Activated T-cell treated with anti-CD3 and anti-CD28 coated beads for 48 hours (primary cell): Measurements from ENCODE around the gene CENPVL3.
A peak's percentile ranks its signal among the peaks of the same experiment; 100 is the strongest.
"Not testable (repeated sequence)": the region's sequence is repeated elsewhere in the genome, so short reads cannot be mapped to it uniquely, and the experiment has no call there.

ENCODE experiments used
- DNase-seq: peaks from one replicate; pipeline ENCODE4 v3.0.0-alpha.2; 2020; ENCODE audit warnings: low read depth

Gene CENPVL3

DNA sequence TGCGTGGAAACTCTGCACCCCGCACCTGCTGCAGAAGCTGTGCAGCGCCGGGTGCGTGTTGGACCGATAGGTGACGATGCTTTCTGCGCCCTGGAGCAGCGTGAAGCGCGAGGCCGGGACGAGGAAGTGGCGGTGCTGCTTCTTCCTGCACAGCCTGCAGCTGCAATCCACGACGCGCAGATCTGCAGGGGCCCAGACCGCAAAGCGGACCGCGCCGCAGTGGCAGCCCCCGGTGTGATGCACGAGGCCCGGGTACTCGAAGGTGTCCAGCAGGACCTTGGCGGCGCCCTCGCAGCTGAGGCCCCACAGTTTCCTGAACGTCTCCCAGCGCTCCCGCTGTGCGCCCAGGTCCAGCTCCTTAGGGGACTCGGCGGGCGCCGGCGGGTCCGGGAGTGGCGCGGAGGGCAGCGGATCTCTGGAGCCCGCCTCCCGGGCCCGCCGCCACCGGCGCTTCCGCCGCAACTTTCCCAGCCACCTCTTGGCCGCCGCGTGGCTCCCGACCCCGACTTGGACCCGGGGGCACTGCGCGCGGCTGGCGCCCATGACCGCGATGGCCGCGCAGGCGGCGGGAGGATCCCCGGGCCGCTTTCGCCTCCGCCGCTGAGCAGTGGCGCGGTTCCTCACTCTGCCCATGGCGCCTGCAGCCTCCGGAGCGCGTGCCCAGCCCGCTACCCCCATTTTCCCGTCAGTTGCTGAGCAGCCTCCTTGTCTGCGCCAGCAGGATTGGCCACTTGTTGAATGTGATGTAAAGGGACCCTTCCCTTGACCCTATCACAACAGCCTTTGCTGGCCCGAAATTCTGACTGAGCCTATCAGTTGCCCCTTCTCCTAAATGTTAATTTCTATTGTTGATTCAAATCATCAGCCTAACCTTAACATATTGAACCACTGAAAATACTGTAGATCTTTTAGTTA, at the start of gene CENPVL3:
CENPVL3 (minus strand) TSS at position 672 of the 915 bp plus-strand sequence; CDS start at position 633, 39 bp downstream.
- peak; percentile 1 for DNase-seq

DNA sequence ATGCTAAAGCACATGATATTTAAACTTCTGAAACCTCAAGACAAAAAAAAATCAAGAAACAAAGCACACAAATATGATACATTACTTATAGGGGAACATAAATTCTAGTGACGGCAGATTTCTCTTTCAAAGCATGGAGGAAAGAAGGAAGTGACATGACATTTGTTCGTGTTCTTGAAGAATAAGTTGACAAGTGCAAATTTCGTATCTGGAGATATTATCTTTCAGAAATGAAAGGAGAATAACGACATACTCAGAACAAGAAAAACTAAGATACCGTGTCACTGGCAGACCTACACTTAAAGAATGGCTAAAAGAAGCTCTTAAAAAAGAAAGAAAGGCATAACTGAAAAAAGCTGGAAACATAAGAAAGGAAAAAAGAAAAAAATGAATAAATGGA, 47.3 kb upstream of the CENPVL3 start:
- no peak for DNase-seq

DNA sequence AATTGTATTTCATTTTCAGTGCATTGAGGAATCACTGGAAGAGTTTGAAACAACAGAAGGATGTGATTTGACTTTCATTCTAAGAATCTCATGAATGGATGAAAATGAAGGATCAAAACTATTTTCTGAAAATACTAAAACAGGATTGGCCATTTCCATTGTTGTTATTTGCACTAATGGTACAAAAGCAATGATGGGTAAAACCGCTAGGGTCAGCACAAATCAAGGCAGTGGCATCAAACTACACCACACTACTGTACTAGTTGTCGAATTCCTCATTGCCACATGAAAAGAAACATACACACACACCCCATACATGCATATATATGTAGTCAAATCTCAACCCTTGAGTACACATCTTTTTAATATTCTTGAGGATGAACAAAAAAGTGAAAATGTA, 24.7 kb upstream of the CENPVL3 start:
- no peak for DNase-seq

DNA sequence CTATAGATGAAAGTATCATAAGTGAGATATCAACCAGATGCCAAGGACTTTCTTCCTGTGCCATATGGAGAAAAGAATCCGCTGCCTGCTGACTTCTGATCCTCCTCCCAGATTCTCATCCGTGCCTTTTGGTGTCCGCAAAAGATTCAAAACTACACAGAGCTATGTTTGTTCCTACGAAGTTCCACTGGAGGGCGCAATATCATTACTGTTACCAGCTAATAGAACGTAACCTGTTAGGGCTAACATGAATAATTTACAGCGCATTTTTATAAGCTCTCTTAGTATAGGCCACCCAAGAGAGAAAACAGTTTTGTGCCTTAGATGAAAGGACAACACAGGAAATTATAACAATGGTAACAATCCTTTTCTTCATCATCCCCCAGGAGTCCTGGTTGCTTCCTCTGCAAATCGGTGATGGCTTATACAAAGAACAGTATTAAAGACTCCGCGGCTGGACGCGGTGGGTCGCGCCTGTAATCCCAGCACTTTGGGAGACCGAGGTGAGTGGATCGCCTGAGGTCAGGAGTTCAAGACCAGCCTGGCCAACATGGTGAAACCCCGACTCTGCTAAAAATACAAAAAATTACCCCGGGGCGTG, 22.8 kb upstream of the CENPVL3 start:
- no peak for DNase-seq

DNA sequence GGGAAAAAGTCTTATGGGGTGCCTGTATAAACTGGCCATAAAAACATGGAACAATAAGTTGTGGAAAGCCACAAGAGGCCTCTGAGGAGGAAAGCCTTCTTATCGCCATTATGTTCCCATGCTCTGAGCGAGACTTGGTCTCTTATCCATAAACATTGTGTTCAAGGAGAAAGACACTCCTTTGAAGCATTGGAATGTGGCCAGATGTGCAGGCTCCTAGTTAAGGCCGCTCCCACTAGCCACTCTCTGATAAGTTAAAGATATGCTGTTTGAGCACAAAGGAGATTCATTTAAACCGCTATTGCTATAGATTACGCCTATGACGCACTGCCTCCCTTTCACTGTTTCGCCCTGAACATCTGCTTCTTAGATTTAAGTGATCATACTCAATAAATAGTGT, 17.8 kb upstream of the CENPVL3 start:
- not testable (repeated sequence) for DNase-seq

DNA sequence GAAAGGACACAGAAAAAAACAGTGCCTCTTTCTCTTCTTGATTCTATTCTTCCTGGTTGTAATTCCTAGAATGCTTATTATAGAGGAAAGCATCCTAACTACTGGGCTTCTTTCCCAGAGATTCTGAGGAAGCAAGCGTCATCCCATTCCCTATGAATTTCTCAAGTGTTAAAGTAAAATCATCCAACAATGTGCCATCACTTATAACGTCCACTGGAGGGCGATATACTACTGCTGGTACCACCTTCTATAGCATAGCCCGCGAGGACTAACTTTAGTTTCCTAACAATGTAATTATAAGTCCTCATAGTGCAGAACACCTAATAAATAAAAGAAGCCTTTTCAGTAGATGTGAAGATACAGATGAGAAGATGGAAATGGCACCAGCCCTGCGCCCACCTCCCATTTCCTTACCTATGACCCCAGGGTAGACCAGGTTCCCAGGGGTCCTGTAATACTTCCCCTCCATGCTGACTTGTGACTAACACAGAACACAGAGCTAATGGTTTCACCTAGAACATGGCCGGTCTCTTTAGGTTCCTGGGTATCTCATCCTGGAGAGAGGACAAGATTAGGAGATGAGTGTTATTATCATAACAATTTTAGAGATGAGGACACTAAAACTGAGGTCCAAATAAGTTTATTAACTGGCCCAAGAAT, 4.2 kb downstream of the CENPVL3 start:
- DNase-seq, result no peak

DNA sequence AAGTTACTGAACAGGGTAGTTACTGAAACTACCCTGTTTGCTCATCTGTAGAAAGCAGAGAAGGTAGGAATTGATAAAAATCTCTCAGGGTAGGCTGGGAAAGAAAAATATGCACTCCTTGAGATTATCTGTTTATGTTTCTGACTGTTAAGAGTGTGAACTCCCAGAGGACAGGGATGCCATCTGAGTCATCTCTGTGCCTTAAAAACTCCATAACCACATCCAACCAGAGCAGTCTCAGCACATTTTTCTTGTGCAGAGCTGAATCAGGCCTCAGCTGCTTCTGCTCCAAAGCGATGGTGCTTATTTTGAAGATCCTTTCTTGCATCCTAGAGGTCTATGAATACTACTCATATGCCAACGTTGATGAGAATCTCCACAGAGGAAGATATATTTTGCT, 9.9 kb downstream of the CENPVL3 start:
- no peak for DNase-seq

DNA sequence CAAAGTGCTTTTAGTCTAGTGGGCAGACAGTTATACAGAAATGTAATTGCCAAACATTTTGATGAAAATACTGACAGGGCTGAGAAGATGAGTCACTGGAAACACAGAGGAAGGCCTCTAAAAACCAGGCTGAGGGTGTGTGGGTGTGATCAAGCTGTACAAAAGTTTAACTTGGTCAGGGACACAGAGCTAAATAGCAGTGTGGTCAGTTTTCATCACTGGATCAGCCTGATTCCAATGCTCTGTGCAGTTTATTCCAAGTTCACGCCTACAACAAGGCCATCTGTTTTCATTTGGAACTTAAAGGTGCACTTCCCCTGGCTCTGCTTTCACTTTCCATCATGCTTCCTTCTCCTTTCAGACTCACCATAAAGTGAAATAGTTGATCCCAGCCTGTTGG, 10.6 kb downstream of the CENPVL3 start:
- DNase-seq, result no peak

DNA sequence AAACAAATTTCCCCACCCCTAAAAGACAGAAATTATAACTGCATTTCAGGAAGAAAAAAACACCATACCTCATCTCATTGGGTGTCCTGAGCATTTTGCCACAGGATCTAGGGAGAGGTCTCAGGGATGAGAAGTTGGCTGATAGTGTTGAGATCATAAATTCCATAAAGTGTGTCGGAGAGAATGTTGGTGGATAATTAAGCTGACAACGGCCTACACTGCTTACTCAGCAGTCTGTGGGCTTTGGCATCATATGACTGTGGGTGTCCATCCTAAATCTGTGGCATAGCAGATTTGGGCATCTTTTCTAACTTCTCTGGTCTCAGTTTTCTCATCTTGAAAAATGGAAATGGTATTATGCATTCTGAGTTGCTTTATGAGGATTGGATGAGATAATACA, 12.3 kb downstream of the CENPVL3 start:
- no peak for DNase-seq

DNA sequence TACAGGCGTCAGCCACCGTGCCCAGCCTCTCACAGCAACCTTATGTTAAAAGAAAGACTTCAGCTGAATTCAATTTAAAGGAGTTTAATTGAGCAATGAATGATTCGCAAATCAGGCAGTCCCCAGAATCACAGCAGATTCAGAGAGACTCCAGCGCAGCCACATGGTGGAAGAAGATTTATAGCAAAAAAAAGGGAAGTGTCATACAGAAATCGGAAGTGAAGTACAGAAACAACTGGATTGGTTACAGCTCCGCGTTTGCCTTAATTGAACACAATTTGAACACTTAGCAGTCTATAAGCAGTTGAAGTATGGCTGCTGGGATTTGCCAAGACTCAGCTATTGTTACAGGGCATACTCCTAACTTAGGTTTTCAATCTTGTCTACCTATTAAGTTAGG, 19.8 kb downstream of the CENPVL3 start:
- no peak for DNase-seq

DNA sequence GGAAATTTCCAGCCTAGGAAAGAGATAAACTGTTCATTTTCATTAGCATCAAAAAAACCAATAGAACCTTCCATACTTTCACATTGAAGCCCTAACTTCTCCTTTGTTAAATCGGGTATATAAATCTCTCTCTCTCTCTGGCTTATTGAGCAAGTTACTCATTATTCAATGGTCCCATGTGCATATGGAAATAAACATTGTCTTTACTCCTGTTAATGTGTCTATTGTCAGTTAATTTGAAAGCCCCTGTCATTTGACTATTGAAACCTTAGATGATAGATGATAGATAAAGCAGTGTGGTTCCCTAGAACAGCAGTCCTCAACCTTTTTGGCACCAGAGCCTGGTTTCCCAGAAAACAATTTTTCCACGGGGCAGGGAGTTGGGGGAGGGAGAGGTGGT, 46.8 kb downstream of the CENPVL3 start:
- no peak for DNase-seq

DNA sequence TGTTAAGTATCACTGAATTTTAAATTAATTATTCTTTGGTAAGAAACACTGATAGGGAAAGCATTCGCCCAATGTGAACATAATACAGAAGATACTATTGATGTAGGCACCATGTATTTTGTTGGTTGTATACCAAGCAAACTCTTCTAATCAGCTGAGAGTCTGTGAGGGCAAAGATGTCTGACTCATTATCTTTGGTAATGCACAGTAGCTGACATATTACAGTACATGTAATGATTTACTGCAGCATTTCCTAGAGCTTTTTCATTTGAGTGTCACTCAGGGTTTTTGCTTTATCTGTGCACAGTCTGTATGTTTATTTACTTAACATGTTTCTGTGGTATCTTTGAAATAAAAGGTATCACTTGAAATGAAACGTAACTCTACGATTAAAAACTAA, 49.2 kb downstream of the CENPVL3 start:
- no peak for DNase-seq

DNA sequence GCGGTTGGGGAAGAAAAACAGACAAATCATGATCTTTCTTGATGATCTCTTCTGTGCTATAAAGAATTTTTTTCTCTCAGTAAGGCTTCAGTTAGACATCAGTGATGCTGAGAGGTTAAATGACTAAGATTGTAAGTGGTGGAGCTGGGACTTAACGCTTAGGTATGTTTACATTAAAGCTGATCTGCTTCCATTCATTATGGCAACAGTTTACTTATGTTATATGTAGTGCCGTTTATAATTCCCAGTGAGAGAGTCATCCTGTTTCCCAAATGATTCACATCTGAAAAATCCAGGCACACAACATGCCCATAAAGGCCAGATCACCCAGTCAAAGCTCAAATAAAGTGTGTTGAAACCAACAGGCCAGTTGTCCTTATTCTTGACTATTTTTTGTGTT, 50.1 kb downstream of the CENPVL3 start:
- no peak for DNase-seq
